ENCODE measurements around the gene CYB5R4.

Gene CYB5R4

GRCh38 chr6:83985715-83986114 is 126.2 kb downstream of the CYB5R4 start:
- DNase-seq: no peak

- no peak for DNase-seq
Observed at GRCh38 chr6:83998021-83998584, 138.6 kb downstream of the CYB5R4 start.

- no peak for DNase-seq
Observed at GRCh38 chr6:84001119-84001518, 141.6 kb downstream of the CYB5R4 start.

GRCh38 chr6:84002226-84002625 is 142.7 kb downstream of the CYB5R4 start:
- no peak for DNase-seq

- DNase-seq: no peak
Observed at GRCh38 chr6:84003131-84003530, 143.6 kb downstream of the CYB5R4 start.

GRCh38 chr6:84003654-84004053 is 144.2 kb downstream of the CYB5R4 start:
- no peak for DNase-seq

- no peak for DNase-seq
Observed at GRCh38 chr6:84007871-84008270, 148.4 kb downstream of the CYB5R4 start.

- DNase-seq: no peak
Observed at GRCh38 chr6:84013354-84013753, 153.9 kb downstream of the CYB5R4 start.

- peak; percentile 35 for DNase-seq
Observed at GRCh38 chr6:84013931-84014330, 154.4 kb downstream of the CYB5R4 start.

GRCh38 chr6:84016029-84016428 is 156.5 kb downstream of the CYB5R4 start:
- no peak for DNase-seq

Measured in NCI-H146 (cell line).